Ishikawa (cell line): ENCODE data around the gene ZSCAN20.

Experiments used
- EP300 ChIP-seq: IDR thresholded peaks from 2 replicates; pipeline ENCODE4 v1.6.1; 2012; ENCODE audit warnings: borderline replicate concordance
- FOXM1 ChIP-seq: IDR thresholded peaks from 2 replicates; pipeline ENCODE4 v1.6.1; 2012; ENCODE audit warnings: low read depth, borderline replicate concordance
- NFIC ChIP-seq: IDR thresholded peaks from 2 replicates; pipeline ENCODE4 v1.6.1; 2012

DNA sequence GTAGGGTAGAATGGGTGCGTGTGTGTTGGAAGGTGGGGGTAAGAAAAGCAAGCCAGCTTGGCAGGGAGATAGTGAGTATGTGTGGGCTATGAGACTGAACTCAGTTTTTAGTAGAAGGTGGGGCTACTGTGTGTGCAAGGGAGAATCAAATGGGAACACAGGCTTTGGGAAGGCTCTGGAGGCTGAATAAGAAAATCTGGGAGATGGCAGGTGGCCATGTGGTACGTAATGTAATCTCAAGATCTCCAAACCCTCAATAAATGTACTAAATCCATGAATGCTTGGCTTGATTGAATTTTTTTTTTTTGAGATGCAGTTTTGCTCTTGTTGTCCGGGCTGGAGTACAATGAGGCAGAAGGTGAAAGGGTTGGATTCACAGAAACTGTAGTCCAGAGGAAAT, 3.5 kb upstream of the ZSCAN20 start:
- TF ChIP-seq NFIC: no peak
- no peak for TF ChIP-seq FOXM1
- TF ChIP-seq EP300: no peak
